HG02970 (cell line): ENCODE results near the gene VWDE.
"Not testable (repeated sequence)": the region's sequence is repeated elsewhere in the genome, so short reads cannot be mapped to it uniquely, and the experiment has no call there.

Experiments used
- ATAC-seq: cut with Tn5 transposase; IDR thresholded peaks from one replicate; pipeline ENCODE4 v1.9.1; 2021; ENCODE audit warnings: mild to moderate bottlenecking, moderate library complexity, moderate number of reproducible peaks; ENCODE audit not compliant: unreplicated experiment, low FRiP score

The VWDE gene

DNA sequence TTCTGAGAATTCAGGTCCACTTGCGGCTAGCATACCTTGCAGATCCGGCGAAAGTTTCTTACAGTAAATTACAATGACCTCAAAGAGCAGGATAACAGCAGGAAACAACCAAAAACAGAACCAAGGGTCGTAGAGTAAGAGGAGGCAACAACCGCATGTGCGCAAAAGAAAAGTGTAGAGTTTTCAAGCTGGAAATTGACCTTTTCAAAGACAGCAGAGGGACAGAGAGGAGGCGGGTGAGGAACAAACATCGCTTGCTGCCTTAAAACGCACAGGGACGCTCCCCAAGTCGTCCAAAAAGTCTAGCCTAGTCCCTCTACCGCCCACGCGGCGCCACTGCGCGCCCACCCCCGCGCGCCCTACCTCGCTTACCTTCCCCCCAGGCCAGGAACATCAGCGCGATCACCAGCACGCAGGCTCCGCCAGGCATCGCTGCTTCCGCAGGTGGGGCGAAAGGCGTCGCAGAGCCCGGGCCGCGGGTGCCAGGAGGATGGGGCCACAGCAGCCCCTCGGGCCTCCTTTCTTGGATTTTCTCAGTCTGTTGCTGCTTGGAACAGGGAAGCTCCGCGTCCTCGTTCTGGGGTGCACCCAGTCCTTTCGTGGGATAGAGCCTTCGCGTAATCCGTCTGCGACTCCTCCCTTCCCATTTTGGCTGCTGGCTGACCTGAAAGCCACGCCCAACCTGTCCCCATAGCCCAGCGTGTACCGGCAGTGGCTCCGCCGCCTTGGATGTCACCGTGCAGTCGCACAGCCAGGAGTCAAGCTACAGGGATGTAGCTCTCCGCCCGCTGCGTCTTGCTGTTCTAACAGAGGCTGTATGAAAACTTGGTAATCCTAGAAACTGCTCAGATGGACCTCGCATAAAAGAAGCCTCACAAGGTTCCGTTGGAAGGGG, at the start of gene VWDE:
TSS of gene VWDE (minus strand) at position 579 of the 895 bp plus-strand sequence. CDS start at position 430, 149 bp downstream.
- ATAC-seq = peak; percentile 51

DNA sequence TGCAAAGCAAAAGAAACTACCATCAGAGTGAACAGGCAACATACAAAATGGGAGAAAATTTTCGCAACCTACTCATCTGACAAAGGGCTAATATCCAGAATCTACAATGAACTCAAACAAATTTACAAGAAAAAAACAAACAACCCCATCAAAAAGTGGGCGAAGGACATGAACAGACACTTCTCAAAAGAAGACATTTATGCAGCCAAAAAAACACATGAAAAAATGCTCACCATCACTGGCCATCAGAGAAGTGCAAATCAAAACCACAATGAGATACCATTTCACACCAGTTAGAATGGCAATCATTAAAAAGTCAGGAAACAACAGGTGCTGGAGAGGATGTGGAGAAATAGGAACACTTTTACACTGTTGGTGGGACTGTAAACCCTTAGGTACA, 49.5 kb upstream of the VWDE start:
- ATAC-seq = not testable (repeated sequence)

DNA sequence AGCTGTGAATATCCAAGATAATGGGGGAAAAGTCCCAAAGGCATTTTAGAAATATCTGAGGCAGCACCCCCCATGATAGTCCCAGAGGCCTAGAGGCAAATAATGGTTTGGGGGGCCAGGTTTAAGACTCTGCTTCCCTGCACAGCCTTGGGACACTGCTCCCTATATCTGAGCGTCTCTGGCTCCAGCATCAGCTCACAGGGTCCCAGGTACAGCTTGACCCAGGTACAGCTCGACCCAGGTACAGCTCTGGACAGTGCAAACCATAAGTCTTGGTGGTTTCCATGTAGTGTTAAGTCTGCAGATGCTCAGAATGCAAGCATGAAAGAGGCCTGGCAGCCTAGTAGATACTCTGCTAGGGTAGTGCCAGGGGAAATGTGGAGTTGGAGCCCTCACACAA, 47.0 kb upstream of the VWDE start:
- no peak for ATAC-seq

DNA sequence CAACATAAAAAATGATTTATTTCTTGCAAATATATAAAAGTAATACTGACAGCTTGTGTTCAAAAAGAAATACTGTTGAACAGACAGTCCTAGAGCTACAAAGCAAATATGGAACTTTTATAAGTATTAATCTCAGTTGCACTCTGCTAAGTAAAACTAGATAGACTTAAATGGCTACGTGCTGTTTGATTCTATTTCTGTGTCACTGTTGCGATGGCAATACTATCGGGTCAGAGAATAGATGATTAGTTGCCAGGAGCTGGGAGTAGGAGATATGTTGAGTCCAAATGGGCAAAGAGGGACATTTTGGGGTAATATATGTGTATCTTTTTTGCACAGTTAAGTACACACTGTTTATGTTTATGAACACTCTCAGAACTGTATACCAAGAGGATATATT, 41.1 kb upstream of the VWDE start:
- ATAC-seq = no peak

DNA sequence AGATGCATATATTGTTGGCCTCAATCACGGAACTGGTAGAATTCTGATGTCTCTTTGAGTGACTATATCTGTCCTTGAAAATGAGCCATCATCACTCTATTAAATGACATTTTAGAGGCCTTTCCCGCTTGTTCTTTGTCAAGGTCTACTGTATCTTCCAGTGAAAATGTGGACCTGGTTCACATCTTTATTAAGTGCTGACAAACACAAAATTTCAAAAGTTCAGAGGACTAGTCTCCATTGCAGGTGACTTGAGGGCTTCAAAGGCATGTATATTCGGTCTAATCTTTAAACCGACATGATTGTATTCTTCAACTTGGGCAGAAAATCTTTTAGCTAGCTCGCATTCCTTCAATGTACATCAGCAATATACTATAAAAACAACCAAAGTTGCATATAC, 36.6 kb upstream of the VWDE start:
- ATAC-seq = no peak

DNA sequence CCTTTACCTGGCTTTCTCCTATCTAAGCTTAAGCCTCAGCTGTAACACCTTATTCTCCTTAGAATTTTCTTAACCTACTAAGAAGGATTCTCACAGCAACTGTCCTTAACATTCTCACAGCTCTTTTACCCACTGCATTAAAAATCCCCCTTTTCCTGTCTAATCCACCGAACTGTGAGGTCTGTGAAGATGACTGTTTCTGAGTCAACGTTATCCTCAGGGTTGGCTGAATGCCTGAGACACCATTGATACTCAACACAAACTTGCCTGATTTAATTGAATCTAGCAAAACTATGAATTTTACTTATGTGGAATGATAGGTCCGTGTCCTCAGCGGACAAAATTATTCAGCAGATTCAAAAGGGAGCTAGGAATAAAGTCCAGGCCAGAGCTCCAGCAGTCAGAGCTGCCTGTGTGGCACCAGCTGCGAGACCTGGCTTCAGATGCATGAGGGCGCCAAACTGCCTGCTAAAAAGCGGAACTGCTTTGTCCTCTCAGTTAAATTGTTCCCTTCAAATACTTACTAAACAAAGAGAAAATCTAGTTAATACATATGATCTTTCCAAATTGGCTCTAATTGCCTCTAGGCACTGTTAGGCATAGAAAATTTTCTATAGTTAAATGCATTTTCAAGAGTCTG, 33.4 kb upstream of the VWDE start:
- ATAC-seq = no peak

DNA sequence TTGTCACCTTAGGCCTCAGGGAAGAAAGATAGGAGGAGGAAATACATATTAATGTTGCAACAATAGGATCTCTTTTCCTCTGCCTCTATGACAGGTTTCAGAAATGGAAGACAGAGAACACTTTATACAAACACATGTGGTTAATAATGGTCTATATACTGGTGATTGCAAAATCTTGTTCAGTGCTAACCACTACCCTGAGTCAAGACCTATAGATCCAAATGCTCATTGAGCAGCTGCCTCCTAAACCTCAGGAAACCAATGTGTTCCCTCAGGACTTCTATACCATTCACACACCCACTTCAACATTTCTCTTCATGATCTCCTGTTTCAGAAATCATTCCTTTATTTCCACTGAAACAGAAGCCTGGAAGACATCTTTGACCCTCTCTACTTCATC, 32.5 kb upstream of the VWDE start:
- ATAC-seq = no peak

DNA sequence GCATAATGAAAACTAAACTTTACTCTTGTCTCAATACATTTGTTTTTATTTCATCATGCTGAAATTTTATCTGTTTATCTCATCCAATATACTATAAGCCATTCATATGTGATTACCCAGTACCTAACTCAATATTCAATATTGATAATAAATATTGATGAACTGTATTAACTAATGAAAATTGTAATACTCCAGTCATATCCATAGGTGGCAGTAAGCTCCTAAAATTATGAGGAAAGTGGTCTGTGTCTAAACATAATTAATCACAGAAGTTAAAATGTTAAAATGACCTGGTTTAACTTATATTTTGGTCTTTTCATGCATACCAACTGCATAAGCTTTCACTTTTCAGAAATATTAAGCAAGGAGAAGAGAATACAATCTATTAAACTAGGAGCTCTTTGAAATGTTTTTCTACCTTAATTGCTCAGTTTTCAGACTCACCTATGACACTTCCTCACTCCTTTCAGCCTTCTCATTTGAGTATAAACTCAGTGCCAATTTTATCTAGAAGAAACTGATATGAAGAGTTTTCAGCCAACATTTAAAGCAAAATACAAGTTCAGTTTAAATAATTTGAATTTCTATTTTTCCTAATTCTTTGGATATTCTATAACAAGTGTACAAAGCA, 30.5 kb upstream of the VWDE start:
- ATAC-seq = no peak

DNA sequence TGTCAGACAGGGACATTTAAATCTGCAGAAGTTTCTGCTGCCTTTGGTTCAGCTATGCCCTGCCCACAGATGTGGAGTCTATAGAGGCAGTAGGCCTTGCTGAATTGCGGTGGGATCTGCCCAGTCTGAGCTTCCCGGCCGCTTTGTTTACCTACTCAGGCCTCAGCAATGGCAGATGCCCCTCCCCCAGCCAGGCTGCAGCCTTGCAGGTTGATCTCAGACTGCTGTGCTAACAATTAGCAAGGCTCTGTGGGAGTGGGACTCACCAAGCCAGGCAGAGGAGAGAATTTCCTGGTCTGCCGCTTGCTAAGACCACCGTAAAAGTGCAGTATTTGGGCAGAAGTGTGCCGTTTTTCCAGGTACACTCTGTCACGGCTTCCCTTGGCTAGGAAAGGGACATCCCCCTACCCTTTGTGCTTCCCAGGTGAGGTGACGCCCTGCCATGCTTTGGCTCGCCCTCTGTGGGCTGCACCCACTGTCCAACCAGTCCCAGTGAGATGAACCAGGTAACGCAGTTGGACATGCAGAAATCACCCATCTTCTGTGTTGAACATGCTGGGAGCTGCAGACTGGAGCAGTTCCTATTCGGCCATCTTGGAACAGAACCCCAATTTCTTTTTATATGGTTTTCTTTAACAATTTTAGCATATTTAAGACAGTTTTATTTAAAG, 28.4 kb upstream of the VWDE start:
- ATAC-seq = no peak

DNA sequence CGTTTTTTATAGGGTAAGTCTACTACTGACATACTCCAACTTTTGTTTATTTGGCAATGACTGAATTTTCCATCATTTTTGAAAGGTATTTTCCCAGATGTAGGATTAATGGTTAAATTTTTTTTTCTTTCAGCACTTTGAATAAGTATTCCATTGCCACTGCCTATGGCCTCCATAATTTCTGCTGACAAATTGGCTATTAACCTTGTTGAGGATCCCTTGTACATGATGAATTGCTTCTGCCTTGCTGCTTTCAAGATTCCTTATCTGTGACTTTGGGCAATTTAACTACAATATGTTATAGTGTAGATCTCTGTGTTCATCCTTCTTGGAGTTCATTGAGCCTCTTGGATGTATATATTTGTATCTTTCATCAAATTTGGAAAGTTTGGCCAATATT, 21.6 kb upstream of the VWDE start:
- ATAC-seq = no peak

DNA sequence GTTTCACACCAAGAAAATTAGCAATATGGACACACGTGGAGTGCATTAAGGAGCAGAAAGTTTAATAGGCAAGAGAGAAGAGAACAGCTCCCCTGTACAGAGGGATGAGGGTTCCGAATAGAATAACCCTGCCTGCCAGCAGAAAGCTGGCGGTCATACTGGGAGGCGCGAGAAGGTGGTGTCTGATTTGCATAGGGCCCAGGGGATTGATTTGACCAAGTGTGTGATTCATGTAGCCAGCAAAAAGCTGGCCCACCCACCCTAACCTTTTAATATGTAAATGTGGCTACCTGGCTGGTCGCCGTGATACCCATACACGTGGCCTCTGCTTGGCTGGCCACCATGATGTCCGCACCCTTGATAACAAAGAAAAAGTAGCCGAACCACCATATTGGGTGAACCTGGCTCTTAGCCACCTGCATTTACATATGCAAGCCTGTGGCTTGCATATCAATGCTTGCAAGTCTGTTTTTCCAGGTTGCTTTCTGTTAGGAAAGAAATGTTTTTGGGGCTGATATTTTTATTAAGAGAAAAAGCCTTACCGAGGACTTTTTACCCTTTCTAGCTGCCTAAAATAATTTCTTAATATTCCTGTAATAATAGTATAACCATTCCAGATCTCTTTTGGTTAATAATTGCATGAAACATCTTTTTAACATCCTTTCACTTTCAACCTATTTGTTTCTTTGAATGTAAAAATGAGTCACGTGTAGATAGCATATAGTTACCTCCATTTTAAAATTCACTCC, 20.5 kb upstream of the VWDE start:
- ATAC-seq = no peak

DNA sequence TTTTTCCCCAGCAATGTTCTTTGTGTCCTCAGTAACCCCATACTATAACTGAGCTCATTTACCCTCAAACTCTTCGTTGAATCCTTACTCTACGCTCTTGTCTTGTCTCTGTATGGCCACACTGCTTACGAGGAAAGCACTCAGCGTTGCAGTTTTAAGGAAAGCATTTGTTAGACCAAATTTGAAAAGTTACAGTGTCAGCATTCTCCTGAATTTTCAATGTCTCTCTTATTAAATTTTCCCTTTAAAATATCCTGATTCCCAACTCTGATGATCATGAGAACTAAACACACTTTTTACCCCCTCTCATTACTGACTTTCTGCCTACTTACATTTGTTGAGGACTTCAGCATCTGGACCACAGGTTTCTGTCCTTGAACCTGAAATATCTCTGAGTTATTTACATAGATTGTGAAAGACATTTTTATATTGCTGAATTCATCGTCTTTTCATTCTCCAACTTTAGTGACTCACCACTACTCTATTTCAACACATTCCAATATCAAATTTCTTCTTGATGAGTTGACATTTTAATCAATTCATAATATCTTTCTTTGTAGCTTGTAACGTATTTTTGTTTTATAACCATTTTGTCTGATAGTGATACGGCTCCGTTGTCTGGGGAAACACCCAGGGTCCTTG, 19.8 kb upstream of the VWDE start:
- no peak for ATAC-seq

DNA sequence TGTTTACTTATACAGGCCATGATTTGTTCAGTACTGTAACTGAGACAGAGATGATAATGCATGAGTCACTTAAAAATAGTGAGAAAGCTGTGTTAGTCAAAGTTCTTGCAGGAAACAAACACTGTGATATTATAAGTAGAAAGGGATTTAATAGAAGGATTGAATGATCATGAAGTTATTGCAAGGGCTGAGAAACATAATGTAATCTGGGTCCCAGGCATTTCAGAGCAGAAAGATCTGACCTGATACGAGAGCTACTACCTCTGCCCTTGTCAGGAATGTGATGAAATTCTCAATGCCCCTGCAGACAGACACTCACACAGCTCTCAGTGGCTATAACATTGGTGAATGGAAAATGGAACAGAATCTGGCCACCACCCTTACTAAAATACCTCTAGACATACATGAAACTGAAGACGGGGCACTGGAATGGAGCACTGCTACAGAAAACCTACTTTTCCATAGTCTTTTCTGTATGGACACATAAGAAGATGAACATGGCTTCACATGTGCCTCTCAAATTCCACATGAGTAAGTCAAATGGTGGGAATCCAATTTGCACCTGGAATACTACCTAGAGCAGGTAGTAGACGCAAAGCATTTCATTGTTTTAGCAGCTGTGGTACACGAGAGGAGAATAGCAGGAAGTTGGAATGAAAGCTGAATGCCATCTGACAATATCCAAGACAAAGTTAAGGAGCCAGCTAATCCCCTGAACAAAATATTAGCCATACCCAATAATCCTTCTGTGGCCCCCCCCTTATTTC, 19.1 kb upstream of the VWDE start:
- ATAC-seq = no peak

DNA sequence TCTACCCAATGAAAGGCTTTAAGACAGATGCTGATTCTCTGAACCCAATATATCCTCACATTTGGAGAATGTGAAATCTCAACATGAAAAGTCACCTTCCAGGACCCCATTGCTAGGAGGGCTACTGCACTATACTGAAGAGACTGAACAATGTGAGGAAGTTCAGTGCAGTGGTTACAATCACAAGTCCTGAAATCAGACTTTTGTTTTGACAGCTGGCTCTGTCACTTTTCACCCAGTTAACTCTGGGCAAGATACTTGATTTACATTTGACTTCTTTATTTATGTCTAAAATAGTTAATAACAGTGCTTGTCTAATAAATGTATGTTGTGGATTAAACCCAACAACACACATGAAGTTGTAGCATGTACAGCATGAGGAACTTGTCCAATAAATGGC, 14.8 kb upstream of the VWDE start:
- no peak for ATAC-seq

DNA sequence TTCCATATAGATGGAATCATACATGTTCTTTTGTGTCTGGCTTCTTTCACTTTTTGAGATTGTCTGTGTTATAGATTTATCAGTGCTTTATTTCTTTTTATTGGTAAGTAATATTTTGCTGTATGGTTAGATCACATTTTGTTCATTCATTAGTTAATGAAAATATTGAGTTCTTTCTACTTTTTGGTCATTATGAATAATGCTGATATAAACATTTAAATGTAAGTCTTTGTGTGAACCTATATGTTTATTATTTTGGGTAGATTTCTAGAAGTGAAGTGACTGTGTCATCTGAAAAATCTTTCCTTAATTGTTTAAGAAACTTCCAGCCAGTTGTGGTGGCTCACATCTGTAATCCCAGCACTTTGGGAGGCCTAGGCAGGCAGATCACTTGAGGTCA, 11.4 kb upstream of the VWDE start:
- no peak for ATAC-seq

DNA sequence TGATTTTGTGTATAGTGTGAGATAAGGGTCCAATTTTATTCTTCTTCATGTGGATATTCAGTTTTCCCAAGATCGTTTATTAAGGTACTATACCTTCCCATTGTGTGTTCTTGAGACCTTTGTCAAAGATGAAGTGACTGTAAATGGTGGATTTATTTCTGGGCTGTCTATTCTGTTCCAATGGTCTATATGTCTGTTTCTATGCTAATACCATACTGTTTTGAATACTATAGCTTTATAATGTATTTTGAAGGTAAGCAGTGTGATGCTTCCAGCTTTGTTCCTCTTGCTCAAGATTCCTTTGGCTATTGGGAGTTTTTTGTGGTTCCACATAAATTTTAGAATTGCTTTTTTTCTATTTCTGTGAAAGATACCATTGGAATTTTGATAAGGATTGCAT, 8.7 kb upstream of the VWDE start:
- no peak for ATAC-seq

DNA sequence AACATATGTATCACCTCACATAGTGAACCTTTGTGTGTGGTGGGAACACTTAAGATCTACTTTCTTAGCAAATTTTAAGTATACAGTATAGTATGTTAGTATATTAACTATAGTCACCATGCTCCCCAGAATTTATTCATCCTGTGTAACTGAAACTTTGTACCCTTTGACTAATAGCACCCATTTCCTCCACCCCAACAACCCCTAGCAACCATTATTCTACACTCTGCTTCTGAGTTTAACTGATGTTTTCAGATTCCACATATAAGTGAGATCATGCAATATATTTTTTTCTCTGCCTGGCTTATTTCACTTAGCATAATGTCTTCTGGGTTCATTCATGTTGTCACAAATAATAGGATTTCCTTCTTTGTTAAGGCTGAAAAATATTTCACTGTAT, 6.9 kb upstream of the VWDE start:
- ATAC-seq = no peak

DNA sequence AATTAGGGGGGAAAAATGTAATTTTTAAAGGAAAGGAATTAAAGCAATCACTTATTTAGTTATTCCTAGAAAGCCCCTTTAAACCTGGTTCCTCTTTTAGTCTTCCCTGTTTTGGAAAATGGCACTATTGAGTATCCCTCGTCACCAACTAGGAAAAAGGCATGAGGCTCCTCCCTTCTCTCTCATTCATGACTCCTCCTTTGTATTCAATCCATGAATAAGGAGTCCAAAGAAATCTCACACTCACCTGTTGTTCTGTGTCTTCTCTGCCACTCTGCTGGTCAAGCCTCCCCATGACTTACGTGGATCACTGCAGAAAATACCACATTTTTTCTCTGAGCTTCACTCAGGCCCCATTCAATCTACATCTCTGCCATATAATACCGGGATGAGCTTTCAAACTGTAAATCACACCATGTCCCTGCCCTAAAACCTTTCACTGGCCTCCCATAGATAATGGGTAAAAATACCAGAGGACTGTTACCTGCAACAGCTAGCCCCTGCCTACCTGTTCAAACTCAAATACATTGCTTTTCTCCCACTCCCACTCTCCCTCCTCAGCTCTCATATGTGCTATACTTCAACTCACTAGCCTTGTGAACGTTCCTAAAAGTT, 5.5 kb upstream of the VWDE start:
- no peak for ATAC-seq

DNA sequence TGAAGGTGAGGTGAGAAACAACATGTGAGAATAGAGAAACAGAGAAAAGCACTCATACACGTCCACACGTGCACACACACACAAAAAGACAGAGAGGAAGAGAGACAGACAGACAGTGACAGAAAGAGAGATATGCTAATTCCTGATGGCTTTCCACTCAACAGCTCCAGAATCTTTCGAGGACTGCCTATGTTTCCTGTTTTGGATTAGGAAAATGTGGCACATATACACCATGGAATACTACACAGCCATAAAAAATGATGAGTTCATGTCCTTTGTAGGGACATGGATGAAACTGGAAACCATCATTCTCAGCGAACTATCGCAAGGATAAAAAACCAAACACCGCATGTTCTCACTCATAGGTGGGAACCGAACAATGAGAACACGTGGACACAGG, 4.0 kb upstream of the VWDE start:
- not testable (repeated sequence) for ATAC-seq
